Activated T-cell treated with anti-CD3 and anti-CD28 coated beads, Interleukin-2, amount 50 U/mL, for 24 hours (primary cell): ENCODE data around the gene TAS2R19.
"Not testable (repeated sequence)": the region's sequence is repeated elsewhere in the genome, so short reads cannot be mapped to it uniquely, and the experiment has no call there.

ENCODE experiments used
- DNase-seq: peaks from one replicate; pipeline ENCODE4 v3.0.0-alpha.2; 2020
- H3K27ac Mint-ChIP-seq: 2 replicates; pipeline ENCODE4 v1.8.0; 2020; ENCODE audit warnings: mild to moderate bottlenecking, mixed read lengths
- H3K27me3 Mint-ChIP-seq: 2 replicates; pipeline ENCODE4 v1.8.0; 2020; ENCODE audit warnings: mixed read lengths
- H3K36me3 Mint-ChIP-seq: 2 replicates; pipeline ENCODE4 v1.8.0; 2020; ENCODE audit warnings: low read depth, mixed read lengths
- H3K4me1 Mint-ChIP-seq: 2 replicates; pipeline ENCODE4 v1.8.0; 2020; ENCODE audit warnings: low read depth, mixed read lengths
- H3K4me3 Mint-ChIP-seq: 2 replicates; pipeline ENCODE4 v1.8.0; 2020; ENCODE audit warnings: mild to moderate bottlenecking, moderate library complexity, mixed read lengths
- H3K9me3 Mint-ChIP-seq: 2 replicates; pipeline ENCODE4 v1.8.0; 2020; ENCODE audit warnings: mixed read lengths

TAS2R19 gene, protein sequence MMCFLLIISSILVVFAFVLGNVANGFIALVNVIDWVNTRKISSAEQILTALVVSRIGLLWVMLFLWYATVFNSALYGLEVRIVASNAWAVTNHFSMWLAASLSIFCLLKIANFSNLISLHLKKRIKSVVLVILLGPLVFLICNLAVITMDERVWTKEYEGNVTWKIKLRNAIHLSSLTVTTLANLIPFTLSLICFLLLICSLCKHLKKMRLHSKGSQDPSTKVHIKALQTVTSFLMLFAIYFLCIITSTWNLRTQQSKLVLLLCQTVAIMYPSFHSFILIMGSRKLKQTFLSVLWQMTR

GRCh38 chr12:11022520-11022919, at the start of gene TAS2R19:
TAS2R19 (minus strand) TSS chr12:11022620; CDS start chr12:11022571, 49 bp downstream.
- Mint-ChIP-seq H3K27ac (peak within 1 kb of the TSS; percentile 36), H3K27me3 (no peaks in the 10 kb centered on the region), H3K36me3 (peaks cover 63% of the 10 kb centered on the region), H3K4me1 (peaks cover 10% of the 10 kb centered on the region), H3K9me3 (peaks cover 5% of the 10 kb centered on the region), H3K4me3 (no peak within 1 kb of the TSS)
- no peak for DNase-seq

GRCh38 chr12:11071414-11071813, 49.0 kb upstream of the TAS2R19 start:
- no peak overlapping the region for H3K4me3 Mint-ChIP-seq
- no peaks in the 10 kb centered on the region for H3K9me3 Mint-ChIP-seq
- no peaks in the 10 kb centered on the region for H3K27me3 Mint-ChIP-seq
- peaks cover 45% of the 10 kb centered on the region for H3K36me3 Mint-ChIP-seq
- DNase-seq, result no peak
- H3K4me1 Mint-ChIP-seq, result peaks cover 10% of the 10 kb centered on the region
- no peak overlapping the region for H3K27ac Mint-ChIP-seq

DNA sequence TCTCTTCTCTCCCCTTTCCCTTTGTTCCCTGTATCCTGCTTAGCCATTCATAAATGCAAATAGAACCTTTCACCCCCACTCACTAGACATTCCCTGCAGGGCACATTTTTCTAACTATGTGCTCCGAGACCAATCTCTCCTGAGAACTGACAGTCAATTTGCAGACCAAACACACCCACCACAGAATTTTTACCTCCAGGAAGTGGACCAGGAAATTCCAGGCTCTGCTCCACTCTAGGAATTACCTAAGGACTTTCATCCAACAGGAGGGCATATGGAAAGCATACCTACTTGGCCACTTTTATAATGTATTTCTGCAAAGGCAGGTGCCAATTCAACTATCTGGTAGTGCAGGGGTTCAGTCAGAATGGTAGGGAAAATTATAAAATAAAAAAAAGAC, 48.6 kb upstream of the TAS2R19 start:
- DNase-seq, result no peak
- Mint-ChIP-seq H3K4me1 (peaks cover 11% of the 10 kb centered on the region), H3K27ac (no peak overlapping the region), H3K9me3 (no peaks in the 10 kb centered on the region), H3K4me3 (no peak overlapping the region), H3K27me3 (no peaks in the 10 kb centered on the region), H3K36me3 (peaks cover 46% of the 10 kb centered on the region)

GRCh38 chr12:11069854-11070365, 47.5 kb upstream of the TAS2R19 start:
- Mint-ChIP-seq H3K36me3 (peaks cover 55% of the 10 kb centered on the region), H3K27me3 (no peaks in the 10 kb centered on the region), H3K27ac (no peak overlapping the region), H3K9me3 (no peaks in the 10 kb centered on the region), H3K4me3 (no peak overlapping the region), H3K4me1 (peaks cover 11% of the 10 kb centered on the region)
- DNase-seq, result no peak

DNA sequence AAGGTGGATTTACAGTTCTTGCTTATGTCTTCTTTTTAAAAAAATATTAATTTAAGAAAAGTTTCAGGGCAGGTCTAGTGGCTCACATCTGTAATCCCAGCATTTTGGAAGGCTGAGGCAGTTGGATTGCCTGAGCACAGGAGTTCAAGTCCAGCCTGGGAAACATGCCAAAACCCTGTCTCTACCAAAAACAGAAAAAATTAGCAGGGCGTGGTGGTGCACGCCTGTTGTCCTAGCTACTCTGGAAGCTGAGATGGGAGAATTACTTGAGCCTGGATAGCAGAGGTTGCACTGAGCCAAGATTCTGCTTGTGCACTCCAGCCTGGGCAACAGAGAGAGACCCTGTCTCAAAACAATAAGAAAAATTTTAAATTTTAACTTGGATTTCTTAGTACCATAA, 45.1 kb upstream of the TAS2R19 start:
- no peaks in the 10 kb centered on the region for H3K9me3 Mint-ChIP-seq
- H3K4me3 Mint-ChIP-seq, result no peak overlapping the region
- peaks cover 42% of the 10 kb centered on the region for H3K36me3 Mint-ChIP-seq
- no peaks in the 10 kb centered on the region for H3K27me3 Mint-ChIP-seq
- no peak overlapping the region for H3K27ac Mint-ChIP-seq
- DNase-seq, result no peak
- H3K4me1 Mint-ChIP-seq, result peaks cover 22% of the 10 kb centered on the region

DNA sequence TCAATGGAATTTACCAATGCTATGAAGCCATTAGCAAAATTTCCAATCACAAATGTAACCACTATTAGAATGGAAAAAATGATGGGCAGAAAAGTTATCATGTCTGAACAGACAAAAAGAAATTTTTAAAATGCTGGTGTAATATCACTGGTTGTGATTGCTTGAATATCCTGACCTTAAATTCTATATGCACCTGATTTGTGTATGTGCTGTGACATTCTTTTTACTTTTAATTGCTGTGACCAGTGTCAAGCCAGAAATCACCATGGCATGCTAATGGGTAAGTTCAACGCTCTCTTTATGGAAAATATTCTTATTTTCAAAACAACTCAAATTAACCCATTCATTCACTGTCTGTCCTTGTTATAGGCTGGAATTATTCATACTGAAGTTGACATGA, 39.8 kb upstream of the TAS2R19 start, which contains the start of gene TAS2R46:
Gene TAS2R46 (minus strand): TSS at position 101 of the 400 bp plus-strand sequence. CDS start 0 bp downstream, at position 101.
- not testable (repeated sequence) for H3K27ac Mint-ChIP-seq, H3K4me3 Mint-ChIP-seq, H3K27me3 Mint-ChIP-seq, H3K9me3 Mint-ChIP-seq, DNase-seq
- Mint-ChIP-seq H3K36me3 (peaks cover 30% of the 10 kb centered on the region), H3K4me1 (peaks cover 36% of the 10 kb centered on the region)

DNA sequence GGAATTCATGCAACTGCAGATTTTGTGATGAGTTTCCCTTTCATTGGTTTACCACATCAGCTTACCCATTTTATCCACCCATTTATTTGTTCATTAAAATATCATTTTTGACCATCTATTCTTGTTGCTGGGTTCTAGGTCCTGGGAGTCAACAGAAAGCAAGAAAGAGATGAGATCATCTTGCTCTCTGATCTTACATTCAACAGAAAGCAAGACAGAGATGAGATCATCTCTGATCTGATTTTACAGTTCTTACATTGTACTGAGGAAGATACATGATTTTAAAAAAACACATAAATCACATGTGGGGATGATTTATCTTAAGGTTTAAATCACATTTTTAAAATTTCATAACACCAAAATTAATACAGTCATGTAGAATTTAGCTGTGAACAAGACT, 37.4 kb upstream of the TAS2R19 start:
- DNase-seq, result no peak
- H3K27me3 Mint-ChIP-seq, result no peaks in the 10 kb centered on the region
- H3K9me3 Mint-ChIP-seq, result peaks cover 7% of the 10 kb centered on the region
- H3K36me3 Mint-ChIP-seq, result peaks cover 39% of the 10 kb centered on the region
- H3K4me1 Mint-ChIP-seq, result peaks cover 29% of the 10 kb centered on the region
- H3K4me3 Mint-ChIP-seq, result no peak overlapping the region
- H3K27ac Mint-ChIP-seq, result no peak overlapping the region

DNA sequence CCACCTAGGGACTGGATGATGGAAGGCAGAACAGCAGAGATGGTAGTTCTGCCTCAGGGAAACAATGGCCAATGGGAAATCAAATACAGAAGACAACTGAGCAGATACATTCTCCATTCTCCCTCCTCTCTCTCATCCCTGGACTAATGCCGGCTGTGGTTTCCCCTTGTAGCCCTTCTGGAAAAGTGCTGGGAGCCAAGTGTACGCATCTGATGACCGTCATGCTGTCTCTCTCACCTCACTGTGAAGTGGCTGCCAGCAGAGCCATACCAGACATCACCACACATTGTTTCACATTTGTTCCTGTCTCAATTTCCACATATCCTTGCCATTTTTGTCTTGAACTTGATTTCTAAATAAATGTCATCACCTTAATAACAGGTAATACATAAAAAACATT, 36.6 kb upstream of the TAS2R19 start:
- Mint-ChIP-seq H3K27me3 (no peaks in the 10 kb centered on the region), H3K4me1 (peaks cover 26% of the 10 kb centered on the region), H3K36me3 (peaks cover 39% of the 10 kb centered on the region), H3K9me3 (peaks cover 7% of the 10 kb centered on the region), H3K4me3 (no peak overlapping the region), H3K27ac (no peak overlapping the region)
- no peak for DNase-seq

- Mint-ChIP-seq H3K4me1 (peaks cover 6% of the 10 kb centered on the region), H3K27ac (no peak overlapping the region), H3K4me3 (no peak overlapping the region), H3K9me3 (peaks cover 25% of the 10 kb centered on the region), H3K36me3 (peaks cover 68% of the 10 kb centered on the region), H3K27me3 (no peaks in the 10 kb centered on the region)
- DNase-seq, result no peak
Observed at GRCh38 chr12:11055306-11055705, 32.9 kb upstream of the TAS2R19 start.

DNA sequence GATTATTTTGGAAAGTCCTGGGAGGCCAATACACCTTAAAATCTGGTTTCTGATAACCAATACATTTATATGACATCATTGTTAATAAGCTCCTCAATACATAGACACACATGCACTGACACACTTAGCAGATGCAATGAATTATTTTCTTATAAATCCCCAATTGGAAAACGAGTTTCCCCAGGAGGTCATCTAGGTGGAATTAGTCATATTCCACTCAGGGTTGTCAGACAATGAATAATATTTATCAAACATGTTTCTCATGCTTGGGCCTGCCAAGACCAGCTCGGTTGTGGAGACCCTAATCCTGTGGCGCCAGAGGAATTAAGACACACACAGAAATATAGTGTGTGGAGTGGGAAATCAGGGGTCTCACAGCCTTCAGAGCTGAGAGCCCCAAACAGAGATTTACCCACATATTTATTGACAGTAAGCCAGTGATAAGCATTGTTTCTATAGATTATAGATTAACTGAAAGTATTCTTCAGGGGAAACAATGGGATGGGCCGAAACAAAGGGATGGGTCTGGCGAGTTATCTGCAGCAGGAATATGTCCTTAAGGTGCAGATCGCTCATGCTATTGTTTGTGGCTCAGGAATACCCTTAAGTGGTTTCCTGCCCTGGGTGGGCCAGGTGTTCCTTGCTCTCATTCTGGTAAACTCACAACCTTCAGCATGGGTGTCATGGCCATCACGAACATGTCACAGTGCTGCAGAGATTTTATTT, 27.5 kb upstream of the TAS2R19 start:
- not testable (repeated sequence) for H3K4me1 Mint-ChIP-seq, H3K27me3 Mint-ChIP-seq, H3K4me3 Mint-ChIP-seq, DNase-seq, H3K27ac Mint-ChIP-seq
- peaks cover 80% of the 10 kb centered on the region for H3K36me3 Mint-ChIP-seq
- peaks cover 18% of the 10 kb centered on the region for H3K9me3 Mint-ChIP-seq

GRCh38 chr12:11041366-11041765, 18.9 kb upstream of the TAS2R19 start:
- Mint-ChIP-seq H3K36me3 (peaks cover 78% of the 10 kb centered on the region), H3K4me1 (peaks cover 14% of the 10 kb centered on the region)
- H3K4me3 Mint-ChIP-seq, result not testable (repeated sequence)

GRCh38 chr12:11040162-11040561, 17.7 kb upstream of the TAS2R19 start:
- no peak for DNase-seq
- no peak overlapping the region for H3K27ac Mint-ChIP-seq
- peaks cover 3% of the 10 kb centered on the region for H3K9me3 Mint-ChIP-seq
- no peaks in the 10 kb centered on the region for H3K27me3 Mint-ChIP-seq
- H3K36me3 Mint-ChIP-seq, result peaks cover 78% of the 10 kb centered on the region
- H3K4me1 Mint-ChIP-seq, result peaks cover 14% of the 10 kb centered on the region
- no peak overlapping the region for H3K4me3 Mint-ChIP-seq

More at GRCh38 chr12:11041366-11041765, 18.9 kb upstream of the TAS2R19 start:
- H3K9me3 Mint-ChIP-seq, H3K27ac Mint-ChIP-seq, DNase-seq, H3K27me3 Mint-ChIP-seq: not testable (repeated sequence)

- H3K4me3 Mint-ChIP-seq, result no peak overlapping the region
- no peak overlapping the region for H3K27ac Mint-ChIP-seq
- peaks cover 70% of the 10 kb centered on the region for H3K36me3 Mint-ChIP-seq
- no peaks in the 10 kb centered on the region for H3K27me3 Mint-ChIP-seq
- H3K4me1 Mint-ChIP-seq, result peaks cover 10% of the 10 kb centered on the region
- peaks cover under 1% of the 10 kb centered on the region for H3K9me3 Mint-ChIP-seq
- DNase-seq, result no peak
Observed at GRCh38 chr12:11039171-11039570, 16.8 kb upstream of the TAS2R19 start.

DNA sequence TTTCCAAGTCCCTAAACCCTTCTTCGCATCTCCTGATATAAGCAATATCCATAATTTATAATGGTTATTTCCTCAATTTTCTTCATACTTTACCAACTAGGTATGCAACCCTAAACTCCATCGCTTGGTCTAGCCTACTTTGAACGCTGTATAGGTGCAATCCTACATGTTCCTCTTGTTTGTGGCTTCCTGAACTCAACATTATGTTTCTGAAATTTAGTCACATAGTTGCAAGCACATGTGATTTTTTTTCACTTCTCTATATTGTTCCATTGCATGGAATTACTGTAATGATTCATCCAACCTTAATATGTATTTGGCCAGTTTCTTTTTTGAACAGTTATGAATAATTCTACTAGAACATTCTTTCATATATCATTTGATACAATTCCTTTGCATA, 11.5 kb upstream of the TAS2R19 start:
- H3K4me3 Mint-ChIP-seq, H3K27me3 Mint-ChIP-seq, H3K4me1 Mint-ChIP-seq, H3K27ac Mint-ChIP-seq, H3K9me3 Mint-ChIP-seq, DNase-seq: not testable (repeated sequence)
- H3K36me3 Mint-ChIP-seq, result peaks cover 56% of the 10 kb centered on the region

GRCh38 chr12:11031307-11031706, 8.9 kb upstream of the TAS2R19 start, which contains the start of gene TAS2R31:
TAS2R31 (minus strand) TSS chr12:11031407; CDS start chr12:11031335, 72 bp downstream.
- Mint-ChIP-seq H3K27ac (no peak within 1 kb of the TSS), H3K27me3 (no peaks in the 10 kb centered on the region), H3K4me3 (no peak within 1 kb of the TSS), H3K4me1 (peaks cover 5% of the 10 kb centered on the region), H3K9me3 (peaks cover 3% of the 10 kb centered on the region), H3K36me3 (peaks cover 68% of the 10 kb centered on the region)
- no peak for DNase-seq
